Activated effector memory CD4-positive, alpha-beta T cell treated with Interleukin-2 at 50 U/mL for 16 hours (primary cell): Measurements from ENCODE around the gene ATPAF2.

Experiments used
- DNase-seq: peaks from one replicate; pipeline ENCODE4 v3.0.0-alpha.2; 2020

The ATPAF2 gene

DNA sequence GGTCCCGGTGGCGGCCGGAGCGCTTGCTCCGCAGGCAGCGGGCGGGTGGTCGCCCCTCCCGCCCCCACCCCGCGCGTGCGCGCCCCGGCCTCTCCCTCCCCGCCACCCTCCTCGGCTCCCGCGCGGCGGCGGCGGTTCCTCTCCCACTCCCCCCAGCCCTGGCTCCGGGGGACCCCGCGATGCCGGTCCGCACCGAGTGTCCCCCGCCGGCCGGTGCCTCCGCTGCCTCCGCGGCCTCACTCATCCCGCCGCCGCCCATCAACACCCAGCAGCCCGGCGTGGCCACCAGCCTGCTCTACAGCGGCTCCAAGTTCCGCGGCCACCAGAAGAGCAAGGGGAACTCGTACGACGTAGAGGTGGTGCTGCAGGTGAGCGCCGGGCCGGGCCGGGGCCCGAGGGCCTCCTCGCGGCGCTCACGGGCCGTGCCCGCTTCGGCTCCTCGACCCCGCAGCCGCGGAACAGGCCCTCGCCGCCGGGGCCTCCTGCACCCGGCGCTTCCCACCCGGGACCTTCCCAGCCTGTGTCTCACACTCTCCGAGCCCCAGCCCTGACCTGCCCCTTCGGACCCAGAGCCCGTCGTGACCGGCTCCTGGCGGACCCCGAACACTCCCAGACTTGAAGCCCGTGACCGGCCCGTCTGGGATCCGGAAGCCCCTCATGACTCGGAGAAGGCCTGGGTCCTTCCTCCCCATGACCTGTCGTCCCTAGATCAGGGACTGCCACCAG lies 730 bp upstream of the ATPAF2 start:
- DNase-seq, result no peak

DNA sequence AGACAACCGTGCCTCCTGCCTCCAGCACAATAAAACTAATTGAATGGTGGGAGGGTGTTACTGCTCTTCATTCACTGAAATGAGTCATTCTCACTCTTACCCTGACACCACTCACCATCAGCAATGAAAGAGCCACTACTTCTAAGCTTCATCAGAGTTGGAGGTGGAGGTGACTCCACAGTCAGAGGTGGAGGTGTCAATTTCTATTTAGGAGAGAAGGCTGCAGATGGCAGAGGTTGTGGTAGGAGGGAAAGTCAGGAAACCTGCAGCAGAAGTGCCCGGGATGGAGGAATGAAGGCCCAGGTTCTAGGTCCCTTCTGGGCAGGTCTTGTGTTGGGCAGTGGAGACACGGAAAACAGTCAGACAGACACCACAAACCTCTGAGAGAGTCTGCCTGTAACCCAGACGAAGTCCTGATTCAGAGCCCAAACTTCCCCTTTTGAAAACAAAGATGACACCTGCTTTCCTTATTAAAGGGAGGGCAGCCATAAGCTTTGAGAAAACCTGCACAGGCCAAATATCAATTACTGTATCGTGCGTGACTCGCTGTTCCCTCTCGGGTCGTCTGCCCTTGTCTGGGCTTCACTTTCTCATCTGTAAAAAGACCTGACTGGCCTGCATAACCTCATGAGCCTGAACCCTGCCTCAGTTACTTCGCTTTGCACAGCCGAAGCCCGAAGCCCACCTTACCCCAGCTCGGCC lies 668 bp downstream of the ATPAF2 start:
- DNase-seq, result no peak

DNA sequence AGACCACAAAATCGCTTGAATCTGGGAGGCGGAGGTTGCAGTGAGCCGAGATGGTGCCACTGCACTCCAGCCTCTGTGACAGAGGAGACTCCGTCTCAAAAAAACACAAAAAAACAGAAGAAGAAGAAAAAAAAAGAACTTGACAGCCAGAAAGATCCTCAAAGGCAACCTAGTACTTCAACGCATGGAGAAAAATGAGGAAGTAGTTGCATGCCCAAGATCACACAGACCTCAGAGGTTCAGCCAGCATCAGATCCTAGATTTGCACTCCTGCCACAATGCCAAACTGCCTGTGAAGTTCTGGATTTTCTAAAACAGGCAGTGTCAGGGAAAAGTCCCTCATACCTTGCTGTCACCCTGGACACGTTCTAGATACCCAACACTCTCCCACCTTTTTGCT lies 1.5 kb downstream of the ATPAF2 start:
- DNase-seq, result no peak

DNA sequence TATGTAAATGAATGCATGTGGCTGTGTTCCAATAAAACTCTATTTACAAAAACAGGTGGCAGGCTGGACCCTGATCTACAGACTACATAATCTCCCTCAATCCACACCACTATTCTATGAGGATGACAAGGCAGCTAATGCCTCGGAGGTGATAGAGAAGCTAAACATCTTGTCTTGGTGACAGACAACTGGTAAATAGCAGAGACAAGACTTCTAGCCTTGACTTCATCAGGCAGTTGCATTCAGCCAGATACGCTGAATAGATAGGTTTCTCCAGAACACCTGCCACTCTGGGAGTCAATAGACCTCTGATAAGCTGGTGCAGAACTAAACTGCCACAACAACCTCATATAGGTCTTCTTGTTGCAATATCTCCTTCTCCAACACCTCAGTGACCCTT lies 3.3 kb downstream of the ATPAF2 start:
- DNase-seq, result no peak

DNA sequence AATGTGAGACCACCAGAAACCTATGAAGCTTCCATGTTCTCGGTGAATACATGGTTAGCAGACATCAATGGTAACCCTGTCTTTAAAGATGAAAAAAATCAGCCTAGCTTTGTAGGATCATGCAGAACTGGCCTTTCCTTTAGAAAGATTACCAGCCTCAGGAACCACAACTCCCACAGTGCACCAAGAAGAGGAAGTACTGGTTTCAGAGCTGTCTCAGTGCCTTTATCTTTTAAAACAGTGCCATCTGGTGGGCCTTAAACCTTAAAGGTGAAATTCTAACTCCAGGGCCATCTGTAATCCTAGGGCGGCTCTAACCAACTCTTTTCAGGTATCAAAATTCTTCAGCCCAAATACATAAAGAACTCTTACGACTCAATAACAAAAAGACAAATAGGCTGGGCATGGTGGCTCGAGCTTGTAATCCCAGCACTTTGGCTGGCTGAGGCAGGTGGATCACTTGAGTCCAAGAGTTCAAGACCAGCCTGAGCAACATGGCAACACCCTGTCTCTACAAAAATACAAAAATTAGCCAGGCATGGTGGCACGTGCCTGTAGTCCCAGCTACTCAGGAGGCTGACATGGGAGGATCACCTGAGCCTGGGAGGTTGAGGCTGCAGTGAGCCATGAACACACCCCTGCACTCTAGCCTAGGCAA lies 5.4 kb downstream of the ATPAF2 start:
- DNase-seq, result no peak

DNA sequence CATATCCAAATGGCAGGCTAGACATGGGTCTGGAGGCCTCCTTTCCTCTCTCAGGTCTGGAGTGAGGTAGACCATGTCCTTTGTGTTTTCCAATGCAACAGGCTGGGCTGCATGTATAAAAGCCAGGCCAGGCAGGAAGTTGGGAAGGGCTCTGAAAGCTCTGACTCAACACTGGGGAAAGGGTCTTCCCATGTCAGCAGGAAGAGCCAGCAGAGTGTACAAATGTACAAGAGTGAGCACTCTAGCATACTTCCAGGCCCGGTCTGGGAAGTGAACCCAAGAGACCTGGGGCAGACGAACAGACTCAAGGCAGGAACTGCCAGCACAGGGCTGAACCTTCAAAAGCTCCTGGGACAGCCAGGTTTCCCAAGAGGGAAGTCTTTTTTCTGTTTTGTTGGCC lies 7.0 kb downstream of the ATPAF2 start:
- no peak for DNase-seq

DNA sequence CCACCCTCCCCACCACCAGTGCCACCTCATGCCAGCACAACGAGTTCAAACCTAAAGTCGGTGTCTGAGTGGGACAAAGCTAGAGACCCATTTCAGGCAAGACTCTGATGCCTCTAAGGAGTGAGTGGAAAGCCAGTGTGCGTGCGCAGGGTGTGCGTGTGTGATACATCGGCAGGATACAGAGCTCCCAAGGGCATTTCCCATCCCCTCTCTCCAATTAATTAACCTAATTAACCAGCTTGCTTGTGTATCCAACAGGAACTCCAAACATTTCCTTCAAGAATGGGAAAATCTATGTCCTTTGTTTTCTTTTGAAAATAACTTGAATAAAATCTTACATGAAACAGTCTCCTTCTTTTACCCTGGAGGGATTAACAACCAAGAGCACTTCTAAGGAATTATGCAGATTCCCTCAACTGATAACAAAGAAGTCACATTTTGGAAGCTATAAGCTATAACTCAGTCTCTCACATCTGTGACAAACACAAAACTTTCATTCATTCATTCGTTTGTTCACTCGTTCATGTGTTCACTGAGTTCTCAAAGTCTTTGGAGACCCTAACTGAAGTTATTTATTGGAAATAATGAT lies 9.9 kb downstream of the ATPAF2 start:
- DNase-seq, result no peak

DNA sequence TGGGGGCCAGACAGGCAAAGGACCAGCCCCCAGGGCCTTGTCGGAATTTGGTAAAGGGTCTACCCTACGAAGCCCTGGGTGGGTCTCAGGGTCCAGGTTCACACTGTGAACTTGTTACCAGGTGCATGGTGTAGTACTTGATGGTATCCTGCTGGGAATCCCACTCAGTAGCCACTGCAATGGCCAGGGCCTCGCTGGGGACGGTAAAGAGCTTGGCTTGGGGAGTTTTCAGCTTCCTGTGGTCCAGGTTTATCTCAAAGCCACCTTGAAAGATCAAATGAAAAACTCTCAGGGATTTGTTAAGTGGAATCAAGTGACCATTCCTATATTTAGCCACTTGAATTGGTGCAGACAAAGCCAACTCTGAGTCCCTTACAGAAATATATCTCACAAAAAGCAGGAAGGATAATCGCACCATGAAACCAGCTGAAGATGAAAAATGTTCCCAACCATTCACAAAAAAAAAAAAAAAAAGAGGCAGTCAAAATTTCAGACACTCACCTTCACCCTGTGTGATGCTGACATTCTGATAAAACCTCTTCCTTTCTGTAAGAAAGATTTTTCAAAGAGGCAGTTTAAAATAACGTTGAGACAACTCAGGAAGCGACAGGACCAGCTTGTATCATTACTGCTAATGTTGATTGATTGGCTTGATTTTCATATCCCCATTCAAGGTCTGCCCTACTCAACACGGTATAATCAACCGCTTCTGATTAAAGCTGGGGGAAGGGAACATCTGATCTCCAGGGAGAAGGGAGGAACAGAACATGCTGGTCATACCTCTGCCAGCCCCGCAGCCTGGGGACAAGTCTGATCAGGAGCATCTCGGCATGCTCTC lies 10.6 kb downstream of the ATPAF2 start:
- DNase-seq, result no peak

DNA sequence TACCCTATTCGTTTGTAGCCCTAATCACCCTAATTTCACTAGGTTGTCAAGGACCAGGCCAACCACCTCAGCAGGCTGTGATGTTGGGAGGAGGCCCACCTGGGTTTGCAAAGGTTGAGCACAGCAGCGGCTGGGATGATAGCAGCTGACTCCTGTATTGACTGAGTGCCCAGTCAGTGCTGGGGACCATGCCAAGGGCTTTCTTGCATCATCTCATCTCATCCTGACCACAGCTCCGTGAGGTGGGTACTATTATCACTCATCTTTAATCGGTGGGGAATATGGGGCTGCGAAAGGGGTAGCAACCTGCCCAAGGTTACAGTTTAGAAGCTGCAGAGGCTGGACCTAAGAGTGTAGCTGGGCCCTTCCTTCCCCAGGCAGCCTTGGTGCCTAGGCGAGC lies 11.7 kb downstream of the ATPAF2 start:
- no peak for DNase-seq

DNA sequence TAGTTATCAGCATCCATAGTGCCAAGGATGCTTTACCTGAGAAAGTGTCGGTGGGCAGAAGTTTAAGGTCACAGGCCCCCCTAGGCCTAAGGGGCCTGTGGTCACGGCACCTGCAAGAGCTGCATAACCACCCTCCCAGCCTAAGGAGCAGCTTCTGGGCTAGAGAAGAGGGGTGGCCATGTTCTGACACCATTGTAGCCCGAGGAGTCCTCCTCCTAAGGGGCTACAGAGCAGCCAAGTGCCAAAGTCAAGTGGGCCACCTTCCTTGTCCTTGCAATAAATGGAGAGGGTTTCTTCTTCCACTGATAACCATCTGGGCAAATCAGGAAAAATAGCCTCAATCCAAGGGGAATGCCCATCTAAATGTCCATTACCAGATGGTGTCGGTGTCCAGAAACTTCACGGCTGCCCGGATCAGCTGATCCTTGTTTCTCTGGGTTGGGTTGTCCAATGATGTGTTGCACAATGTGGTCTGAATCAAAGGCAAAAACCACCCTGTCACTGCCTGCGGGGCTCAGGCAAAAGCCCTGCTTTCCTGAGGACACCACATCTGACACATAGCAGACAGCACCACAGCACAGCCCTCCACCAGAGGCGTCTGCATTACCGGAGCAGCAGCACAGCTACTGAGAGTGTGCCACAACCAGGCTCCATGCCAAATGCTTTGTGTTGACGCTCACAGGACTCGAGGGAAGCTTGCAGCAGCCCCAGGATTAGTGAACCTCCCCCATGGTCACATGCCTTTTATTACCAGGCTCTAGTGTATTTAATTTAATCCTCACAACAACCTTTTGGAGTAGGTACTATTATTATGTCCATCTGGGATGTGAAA lies 12.8 kb downstream of the ATPAF2 start:
- DNase-seq, result no peak

DNA sequence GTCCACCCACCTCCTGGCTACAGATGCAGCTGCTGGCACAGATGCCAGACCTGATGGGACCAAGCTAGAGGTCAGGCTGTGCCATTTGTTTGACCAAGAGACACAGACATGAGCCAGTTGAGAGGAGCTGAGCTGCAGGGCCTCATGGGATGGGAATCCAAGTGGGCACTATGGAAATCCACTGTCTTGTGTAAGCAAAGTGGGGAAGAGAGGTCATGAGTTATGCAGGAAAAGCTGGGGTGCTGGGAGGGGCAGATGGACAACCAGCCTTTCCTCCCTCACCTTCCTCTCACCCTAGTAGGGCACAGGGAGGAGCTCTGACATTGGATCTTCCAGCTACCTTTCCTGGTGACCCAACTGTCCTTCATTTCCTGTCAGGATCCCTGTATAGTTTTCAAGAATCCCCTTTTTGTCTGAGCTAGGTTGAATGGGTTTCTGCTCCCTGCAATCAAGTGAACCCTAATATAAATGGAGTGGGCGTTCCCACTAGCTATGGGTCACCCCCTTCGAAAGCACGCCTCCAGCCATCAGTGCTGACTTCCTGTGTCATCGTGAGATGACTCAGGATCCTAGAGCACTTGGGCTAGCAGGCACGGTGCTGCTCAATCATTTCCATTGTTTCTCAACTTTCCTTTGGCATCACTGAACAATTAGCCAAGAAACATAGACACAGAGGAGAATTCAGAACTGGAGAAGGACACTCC lies 13.6 kb downstream of the ATPAF2 start:
- no peak for DNase-seq

DNA sequence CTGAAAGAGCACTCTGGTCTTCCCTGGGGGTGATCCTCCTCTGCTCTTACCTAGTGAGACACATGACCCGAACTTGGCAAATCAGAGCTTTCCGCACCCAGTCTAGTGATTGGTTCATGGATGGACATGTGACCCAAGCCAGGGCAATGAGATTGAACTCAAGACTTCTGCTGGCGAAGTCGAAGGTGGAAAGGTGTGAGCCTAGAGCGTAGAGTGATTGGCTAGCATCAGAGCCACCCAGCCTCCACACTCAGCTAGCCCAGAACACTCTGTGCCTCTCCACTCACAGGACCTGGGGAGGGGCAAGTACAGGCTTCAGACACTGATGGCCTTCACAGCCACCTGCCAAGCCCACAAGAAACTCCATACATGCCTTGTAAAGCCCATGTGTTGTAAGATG lies 17.6 kb downstream of the ATPAF2 start:
- no peak for DNase-seq

DNA sequence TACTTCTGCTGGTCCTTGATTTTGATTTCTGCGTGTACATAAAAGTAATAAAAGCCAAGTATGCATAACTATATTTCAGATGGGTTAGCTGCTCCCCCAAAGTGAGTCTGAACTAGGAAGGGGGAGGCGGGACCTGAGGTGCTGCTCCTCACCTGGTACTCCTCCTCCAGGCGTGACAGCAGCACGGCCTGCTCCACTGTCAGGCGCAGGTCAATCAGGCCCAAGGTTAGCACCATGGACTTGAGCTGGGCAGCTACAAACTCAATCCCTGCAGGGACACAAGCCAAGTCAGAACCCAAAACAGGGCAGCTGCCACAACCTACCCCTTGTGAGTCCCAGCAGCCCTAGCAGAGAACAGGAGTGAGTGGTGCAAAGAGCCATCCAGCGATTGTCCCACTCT lies 18.0 kb downstream of the ATPAF2 start:
- no peak for DNase-seq

DNA sequence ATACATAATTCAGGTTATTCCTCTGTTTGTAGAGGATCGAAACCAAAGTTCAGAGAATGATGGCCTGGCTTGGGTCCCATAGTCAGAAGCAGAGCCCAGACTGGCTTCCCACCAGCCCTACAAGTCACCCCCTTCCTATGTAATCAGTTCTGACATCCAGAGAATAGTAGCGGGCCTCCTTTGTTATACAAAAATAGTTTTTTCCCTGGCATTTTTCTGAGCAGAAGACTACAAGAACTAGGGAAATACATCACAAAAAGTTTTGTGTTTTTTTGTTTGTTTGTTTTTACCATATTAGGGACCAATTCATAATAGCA lies 19.2 kb downstream of the ATPAF2 start:
- no peak for DNase-seq

DNA sequence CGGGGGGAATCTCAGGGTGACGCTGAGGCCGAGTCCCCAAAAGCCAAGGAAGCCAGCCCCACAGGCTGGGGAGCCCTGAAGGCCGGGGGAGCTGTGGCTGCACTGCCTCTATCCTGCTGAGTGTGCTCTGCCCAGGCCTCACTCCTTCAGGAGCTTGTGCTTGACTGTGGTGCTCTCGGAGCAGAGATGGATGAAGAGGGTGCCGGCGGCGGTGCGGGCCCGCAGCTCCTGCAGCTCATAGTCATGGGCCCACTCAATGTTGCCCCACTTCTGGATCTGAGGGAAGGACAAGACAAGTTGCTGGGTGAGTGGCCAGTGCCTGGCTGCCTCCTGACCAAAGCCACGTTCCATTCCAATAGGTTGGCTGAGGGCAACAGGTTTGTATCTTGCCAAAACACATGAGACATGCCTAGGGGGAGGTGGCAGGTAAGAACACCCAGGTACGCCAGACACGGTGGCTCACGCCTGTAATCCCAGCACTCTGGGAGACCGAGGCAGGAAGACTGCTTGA lies 20.5 kb downstream of the ATPAF2 start:
- no peak for DNase-seq

DNA sequence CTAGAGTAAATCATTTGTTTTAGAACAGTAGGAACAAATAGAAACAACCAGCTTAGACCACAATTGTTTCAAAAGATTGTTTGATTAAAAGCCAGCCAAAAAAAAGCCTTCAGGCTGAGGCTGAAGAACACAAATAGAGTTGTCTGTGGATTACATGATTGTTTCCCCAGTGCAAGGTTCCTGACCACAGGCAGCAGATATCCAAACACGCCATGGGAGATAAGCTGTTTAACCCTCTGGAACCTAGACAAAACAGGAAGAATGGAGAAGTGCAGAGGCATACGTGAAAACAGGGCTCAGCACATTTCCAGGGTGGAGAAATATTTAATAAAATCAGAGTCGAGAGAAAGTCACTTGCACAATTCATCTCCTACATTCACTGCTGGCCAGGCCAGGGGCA lies 21.0 kb downstream of the ATPAF2 start:
- DNase-seq, result no peak

DNA sequence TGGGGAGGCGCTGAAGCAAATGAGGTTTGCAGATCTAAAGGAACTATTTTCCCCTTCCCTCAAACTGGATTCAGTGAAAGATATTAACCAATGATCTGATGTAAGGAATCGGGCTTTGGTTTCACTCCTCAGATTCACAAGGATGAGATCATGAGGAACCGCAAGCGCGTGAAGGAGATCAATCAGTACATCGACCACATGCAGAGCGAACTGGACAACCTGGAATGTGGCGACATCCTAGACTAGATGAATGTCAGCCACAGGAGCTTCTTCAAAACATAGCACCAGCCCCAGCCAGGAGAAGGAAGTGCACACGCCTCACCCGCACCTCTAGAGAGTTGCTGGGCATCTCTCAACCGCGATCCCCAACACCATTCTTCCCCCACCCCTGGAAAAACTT lies 22.5 kb downstream of the ATPAF2 start:
- no peak for DNase-seq

DNA sequence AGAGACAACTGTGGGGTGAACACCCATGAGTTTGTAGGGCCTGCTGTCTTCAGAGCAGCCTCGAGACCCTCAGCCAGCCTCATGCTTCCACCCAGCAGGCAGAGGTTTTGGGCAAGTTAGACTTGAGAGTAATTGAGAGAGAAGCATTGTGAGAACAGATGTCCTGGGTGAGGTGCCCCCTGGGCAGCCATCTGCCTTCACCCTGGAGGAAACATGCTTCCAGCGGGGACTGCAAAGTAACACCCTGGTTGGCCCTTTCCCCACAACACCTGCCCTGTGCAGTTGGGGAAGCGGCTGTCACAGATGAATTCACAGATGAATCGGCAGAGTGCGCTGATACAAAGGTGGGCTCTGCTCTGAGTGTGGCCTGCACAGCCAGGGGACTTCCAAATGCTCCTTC lies 23.4 kb downstream of the ATPAF2 start:
- DNase-seq, result no peak

DNA sequence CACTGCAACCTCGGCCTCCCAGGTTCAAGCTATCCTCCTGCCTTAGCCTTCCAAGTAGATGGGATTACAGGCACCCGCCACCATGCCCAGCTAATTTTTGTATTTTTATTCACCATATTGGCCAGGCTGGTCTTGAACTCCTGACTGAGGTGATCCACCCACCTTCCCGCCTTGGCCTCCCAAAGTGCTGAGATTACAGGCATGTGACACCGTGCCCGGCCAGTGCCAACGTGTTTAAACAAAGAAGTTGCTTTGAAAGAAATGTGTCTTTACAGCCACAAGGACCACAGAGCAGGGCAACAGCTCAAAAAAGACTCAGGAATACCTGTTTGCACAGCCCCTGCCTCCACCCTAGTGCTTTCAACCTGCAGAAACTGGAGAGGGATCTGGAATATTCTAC lies 25.0 kb downstream of the ATPAF2 start:
- DNase-seq, result no peak

DNA sequence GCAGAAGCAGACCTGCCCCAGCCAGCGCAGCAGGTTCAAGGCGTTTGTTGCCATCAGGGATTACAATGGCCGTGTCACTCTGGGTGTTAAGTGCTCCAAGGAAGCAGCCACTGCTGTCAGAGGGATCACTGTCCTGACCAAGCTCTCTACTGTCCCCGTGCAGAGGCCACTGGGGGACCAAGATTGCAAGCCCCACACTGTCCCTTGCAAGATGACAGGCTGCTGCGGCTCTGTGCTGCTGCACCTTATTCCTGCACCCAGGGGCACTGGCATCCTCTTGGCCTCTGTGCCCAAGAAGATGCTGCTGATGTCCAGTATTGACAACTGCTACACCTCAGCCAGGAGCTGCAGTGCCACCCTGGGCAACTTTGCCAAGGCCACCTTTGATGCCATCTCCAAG lies 27.7 kb downstream of the ATPAF2 start:
- DNase-seq, result no peak
